Rectal smooth muscle tissue (tissue), 1 donor: Measurements from ENCODE around the gene ACHE.
A peak's percentile ranks its signal among the peaks of the same experiment; 100 is the strongest.

ENCODE experiments used
- H3K27ac ChIP-seq: one replicate; pipeline ENCODE4 v1.7.0; 2013; ENCODE audit warnings: low read depth, low read length, inconsistent platforms
- H3K27me3 ChIP-seq: one replicate; pipeline ENCODE4 v1.7.0; 2013; ENCODE audit warnings: low read length; ENCODE audit not compliant: control insufficient read depth, insufficient read depth
- H3K36me3 ChIP-seq: one replicate; pipeline ENCODE4 v1.7.0; 2013; ENCODE audit warnings: low read length; ENCODE audit not compliant: control insufficient read depth, insufficient read depth
- H3K4me1 ChIP-seq: one replicate; pipeline ENCODE4 v1.7.0; 2013; ENCODE audit warnings: low read length; ENCODE audit not compliant: control insufficient read depth, insufficient read depth
- H3K4me3 ChIP-seq: one replicate; pipeline ENCODE4 v1.7.0; 2013; ENCODE audit warnings: low read length
- H3K9ac ChIP-seq: one replicate; pipeline ENCODE4 v1.7.0; 2013; ENCODE audit warnings: low read length

The ACHE gene

DNA sequence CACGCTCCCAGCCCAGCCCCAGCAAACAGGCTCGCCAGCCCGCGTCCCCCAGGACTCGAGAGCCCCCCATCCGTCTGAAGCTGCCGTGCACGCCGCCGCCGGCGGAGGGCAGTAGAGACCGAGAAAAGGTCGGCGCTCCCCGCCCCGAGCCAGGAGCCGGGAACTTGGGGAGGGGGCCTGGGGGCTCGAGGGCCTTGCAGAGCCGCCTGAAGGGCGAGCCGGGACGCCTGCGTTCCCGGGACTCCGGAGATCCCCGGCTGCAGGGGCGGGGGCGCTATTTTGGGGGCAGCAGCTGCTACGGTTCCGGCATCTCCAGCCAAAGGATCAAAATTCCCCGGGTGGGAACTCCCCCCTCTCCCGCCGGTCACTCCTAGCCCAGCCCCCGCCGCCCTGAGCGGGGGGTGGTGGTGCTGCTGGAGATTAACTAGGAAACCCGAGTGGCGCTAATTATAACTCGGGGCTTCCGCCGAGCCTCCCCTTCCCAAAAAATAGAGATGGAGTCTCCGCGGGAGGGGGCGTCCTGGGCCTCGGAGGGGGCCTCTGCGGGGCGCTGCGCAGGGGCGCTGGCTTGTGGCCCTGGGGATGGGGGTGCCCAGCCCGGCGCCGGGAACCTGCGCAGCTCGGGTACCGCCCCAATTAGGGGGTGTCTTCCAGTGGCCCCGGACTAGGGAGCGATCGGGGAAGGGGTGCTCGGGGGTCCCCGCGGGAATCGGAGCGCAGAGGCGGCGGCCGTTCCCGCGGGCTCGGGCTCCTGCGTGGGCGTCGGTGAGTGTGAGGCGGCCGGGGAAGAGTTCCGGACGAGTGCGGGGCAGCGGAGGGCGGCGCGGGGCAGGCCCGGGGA, 608 bp downstream of the ACHE start:
- peak overlapping the region; percentile 48 for H3K4me3 ChIP-seq
- H3K36me3 ChIP-seq, result no peaks in the 10 kb centered on the region
- no peak overlapping the region for H3K27ac ChIP-seq
- H3K27me3 ChIP-seq, result peaks cover 15% of the 10 kb centered on the region
- H3K4me1 ChIP-seq, result peaks cover 2% of the 10 kb centered on the region
- no peak overlapping the region for H3K9ac ChIP-seq

DNA sequence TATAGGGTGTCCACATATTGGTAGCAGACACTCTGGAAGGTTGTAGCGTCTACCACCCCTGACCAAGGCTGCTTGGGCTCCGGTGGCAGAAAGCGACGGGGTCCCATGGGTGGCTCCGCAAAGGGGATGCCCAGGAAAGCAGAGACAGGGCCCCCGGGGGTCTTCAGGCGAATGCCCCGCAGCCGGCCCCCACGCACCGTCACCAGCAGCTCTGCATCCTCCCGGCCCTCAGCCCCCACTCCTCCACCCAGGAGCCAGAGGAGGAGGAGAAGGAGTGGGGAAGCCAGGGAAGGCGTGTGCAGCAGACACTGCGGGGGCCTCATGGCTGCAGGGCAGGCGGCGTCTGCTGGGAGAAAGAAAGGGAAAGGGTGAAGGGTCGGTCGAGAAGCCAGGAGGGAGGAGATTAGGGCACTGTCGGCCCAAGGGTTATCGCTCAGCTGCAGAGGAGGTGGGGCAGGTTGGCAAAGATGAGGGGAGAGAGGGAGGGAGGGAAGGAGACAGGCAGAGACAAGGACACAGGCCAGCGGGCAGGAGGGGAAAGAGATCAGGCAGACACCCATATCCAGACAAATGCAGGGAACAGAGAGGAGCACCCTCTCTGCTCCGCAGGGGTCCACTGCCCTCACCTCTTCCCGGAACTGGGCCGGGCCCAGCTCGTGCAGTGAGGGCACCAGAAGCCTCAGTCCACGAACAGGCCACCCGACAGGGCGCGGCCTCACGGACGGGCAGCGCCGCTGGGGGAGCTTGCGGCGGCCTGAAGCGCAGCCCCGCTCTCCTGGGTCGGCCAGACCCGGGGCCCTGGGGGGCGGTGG, 1.6 kb downstream of the ACHE start:
- Histone ChIP-seq H3K4me3 (no peak overlapping the region), H3K27ac (no peak overlapping the region), H3K27me3 (peaks cover 12% of the 10 kb centered on the region), H3K4me1 (peaks cover 2% of the 10 kb centered on the region), H3K36me3 (no peaks in the 10 kb centered on the region), H3K9ac (no peak overlapping the region)

DNA sequence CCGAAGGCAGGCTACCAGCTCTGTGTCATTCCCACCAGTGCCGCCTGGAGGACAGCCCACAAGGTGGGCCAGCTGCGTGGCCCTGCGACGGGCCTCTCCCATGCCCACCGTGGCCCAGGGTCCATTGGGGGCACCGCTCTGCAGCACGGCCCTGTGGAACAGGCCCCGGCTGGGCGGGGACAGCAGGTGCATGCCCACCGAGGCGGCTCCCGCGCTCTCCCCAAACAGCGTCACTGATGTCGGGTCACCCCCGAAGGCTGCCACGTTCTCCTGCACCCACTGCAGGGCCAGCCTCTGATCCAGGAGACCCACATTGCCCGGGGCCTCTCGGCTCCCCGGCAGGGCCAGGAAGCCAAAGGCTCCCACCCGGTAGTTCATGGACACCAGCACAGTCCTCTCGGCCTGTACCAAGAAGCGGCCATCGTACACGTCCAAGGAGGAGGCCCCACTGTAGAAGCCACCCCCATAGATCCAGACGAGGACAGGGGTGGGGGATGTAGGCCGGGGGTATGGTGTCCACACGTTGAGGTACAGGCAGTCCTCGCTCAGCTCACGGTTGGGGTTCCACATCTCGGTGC, 2.3 kb downstream of the ACHE start:
- Histone ChIP-seq H3K4me1 (peaks cover 9% of the 10 kb centered on the region), H3K36me3 (peaks cover 3% of the 10 kb centered on the region), H3K27me3 (peaks cover 12% of the 10 kb centered on the region), H3K27ac (no peak overlapping the region), H3K4me3 (no peak overlapping the region), H3K9ac (no peak overlapping the region)

DNA sequence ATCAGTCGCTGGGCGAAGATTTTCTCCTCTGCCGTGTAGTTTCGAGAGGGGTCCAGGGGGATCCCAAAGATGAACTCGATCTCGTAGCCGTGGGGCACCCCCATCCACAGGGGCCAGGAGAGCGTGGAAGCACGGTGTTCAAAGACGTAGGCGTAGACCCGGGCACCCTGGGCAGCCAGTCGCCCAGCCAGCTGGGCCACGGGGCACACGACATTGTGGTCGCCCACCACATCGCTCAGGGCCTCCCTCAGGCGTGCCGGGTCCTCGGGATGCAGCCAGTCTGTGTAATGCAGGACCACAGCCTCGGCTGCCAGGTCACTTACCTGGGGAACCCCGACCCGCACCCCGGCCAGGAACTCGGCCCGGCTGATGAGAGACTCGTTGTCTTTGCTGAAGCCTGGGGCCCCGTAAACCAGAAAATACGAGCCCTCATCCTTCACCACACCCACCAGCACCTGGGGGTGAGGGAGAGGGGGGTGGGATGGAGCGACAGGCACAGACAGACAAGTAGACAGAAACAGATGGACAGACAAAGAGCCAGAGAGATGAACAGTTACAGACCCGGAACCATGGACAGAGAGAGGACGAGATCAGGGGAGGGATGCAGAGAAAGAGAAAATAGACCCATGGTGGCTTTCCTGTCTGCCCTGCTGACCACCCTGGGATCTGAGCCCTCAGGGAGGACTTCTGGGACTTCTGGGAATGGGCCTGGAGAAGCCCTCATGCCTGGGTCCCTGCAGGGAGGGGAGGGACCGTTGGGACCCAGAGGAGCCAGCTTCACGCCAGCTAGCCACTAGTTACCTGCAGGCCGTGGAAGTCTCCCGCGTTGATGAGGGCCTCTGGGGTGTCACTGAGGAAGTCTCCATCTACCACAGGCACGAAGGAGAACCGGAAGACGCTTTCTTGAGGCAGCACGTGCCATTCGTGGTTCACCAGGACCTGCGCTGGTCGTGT, 3.0 kb downstream of the ACHE start:
- Histone ChIP-seq H3K36me3 (peaks cover 7% of the 10 kb centered on the region), H3K27me3 (peaks cover 12% of the 10 kb centered on the region), H3K9ac (no peak overlapping the region), H3K4me1 (peaks cover 10% of the 10 kb centered on the region), H3K27ac (no peak overlapping the region), H3K4me3 (no peak overlapping the region)

DNA sequence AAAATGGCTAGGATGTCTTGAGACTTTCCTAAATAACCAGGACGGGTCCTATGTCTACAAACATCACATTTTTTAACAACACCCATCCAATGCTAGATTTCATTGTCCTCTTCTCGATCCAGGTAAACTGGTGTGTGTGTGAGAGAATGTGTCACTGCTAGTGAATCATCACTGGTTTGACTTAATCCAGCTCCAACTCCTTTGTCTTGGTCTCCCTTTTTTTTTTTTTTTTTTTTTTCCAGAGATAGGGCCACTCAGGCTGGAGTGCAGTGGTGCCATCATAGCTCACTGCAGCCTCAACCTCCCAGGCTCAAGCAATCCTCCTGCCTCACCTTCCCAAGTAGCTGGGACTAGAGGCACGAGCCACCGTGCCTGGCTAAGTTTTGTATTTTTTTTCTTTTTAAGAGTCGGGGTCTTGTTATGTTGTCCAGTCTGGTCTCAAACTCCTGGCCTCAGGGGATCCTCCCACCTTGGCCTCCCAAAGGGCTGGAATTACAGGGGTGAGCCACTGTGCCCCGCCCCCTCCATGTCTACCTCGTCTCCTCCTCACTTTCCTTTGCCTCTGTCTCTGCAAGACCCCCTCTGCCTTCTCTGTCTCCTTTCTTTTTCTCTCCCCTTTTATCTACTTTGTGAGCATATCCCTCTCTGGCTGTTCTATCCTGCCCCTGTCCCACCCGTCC, 4.0 kb downstream of the ACHE start:
- H3K9ac ChIP-seq, result no peak overlapping the region
- H3K4me3 ChIP-seq, result no peak overlapping the region
- peaks cover 12% of the 10 kb centered on the region for H3K27me3 ChIP-seq
- H3K4me1 ChIP-seq, result peaks cover 10% of the 10 kb centered on the region
- H3K27ac ChIP-seq, result no peak overlapping the region
- peaks cover 11% of the 10 kb centered on the region for H3K36me3 ChIP-seq

DNA sequence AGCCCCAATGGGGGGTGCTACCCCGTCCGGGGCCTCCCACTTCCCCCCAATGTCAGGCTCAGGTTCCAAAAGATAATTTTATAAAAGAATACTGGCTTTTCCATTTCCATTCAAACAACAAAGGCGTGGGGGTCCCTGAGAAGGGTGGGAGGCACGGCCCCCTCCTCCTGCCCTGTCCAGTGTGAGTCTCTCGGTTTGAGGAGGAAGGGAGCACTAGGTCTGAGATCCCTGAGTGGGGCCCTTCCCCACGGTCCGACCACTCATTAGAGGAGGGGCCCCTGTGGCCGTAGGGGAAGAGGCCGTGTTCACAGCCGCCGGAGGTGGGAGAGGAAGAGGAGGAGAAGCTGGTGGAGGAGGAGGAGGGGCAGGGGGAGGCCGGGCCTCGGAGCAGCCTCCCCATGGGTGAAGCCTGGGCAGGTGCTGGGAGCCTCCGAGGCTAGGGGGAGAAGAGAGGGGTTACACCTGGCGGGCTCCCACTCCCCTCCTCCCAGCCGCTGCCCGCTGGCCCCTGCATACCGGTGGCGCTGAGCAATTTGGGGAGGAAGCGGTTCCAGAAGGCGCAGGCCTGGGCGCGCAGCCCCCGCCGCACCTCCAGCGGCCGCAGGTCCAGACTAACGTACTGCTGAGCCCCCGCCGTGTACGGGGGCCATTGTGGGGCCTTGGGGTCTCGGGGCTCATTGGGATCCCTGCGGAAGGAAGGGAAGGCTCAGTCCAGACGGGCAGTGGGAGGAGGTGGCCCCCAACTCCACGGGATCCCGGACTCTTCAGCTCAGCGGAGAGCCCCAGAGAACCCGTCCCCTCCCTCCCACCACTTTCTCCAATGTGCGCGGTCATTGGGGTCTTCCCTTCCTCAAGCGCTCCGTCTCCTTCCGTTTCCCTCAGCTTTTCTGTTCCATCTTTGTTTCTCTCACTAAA, 4.8 kb downstream of the ACHE start:
- H3K4me3 ChIP-seq, result peak overlapping the region; percentile 60
- peaks cover 19% of the 10 kb centered on the region for H3K36me3 ChIP-seq
- peaks cover 5% of the 10 kb centered on the region for H3K27me3 ChIP-seq
- H3K9ac ChIP-seq, result no peak overlapping the region
- H3K4me1 ChIP-seq, result peaks cover 10% of the 10 kb centered on the region
- H3K27ac ChIP-seq, result peak overlapping the region; percentile 80

DNA sequence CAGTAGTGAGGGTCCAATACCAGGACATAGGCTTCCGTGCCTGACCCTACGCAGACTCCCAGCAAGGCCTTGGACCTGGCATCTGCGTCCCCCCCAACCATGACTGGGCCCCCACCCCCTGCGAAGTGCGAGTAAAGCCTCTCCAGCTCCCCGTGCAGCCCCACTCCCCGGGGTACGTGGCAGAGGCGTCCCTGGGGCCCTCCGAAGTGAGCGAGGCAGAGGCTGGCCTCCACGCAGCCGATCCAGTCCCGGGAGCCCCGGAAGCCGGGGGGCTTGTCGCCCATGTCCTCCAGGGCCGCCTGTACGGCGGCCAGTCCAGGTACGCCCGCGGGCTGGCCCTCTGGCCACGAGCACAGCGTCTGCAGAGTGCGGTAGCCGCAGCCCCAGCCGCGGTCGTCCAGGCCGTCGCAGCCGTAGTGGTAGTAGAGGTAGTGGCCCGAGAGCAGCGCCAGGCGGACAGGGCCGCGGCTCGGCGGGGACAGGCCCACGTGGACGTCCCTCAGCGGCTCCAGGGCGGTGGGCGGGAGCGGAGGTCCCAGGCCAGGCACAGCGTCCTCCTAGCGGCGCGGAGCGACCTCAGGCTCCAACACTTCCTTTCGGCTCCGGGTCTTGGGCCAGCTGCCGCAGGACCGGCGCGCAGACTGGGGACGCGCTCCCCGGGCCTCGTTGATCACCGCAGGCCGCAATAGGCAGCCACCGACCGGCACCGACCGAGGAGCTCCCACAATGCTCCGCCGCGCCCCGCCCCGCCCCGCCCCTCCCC, 6.5 kb downstream of the ACHE start, which contains the start of gene UFSP1:
UFSP1 (minus strand) TSS at position 728 of the 763 bp plus-strand sequence; CDS start at position 284, 444 bp downstream.
- peaks cover 10% of the 10 kb centered on the region for H3K4me1 ChIP-seq
- peak within 1 kb of the TSS; percentile 79 for H3K4me3 ChIP-seq
- peaks cover 5% of the 10 kb centered on the region for H3K27me3 ChIP-seq
- H3K27ac ChIP-seq, result peak within 1 kb of the TSS; percentile 80
- H3K36me3 ChIP-seq, result peaks cover 33% of the 10 kb centered on the region
- H3K9ac ChIP-seq, result peak within 1 kb of the TSS; percentile 74

DNA sequence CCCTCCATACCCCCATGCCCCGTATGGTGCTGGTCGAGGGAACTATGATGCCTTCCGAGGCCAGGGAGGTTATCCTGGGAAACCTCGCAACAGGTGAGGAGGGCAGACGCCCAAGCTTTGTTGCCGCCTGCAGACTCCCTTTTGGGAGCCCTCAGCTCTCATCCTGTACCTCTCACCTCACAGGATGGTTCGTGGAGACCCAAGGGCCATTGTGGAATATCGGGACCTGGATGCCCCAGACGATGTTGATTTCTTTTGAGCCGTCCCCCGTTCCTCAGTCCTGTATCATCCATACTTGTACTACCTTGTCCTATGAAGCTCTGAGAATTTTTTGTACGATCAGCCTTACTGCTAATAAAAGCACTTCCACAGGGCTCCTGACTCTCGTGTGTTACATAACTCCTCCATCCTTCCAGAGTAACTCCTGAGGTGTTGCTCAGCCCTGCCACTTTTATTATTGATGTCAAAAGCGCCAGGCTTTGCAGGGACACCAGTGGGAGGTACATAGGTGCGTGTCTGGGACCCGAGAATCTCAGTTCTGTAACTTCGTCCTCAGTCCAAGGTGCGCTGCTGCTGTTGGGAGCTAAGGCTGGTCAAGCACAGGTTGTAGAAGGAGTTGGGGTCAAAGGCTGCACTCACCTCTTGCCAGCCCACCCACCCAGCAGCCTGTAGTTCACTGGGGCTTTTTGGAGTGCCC, 7.2 kb downstream of the ACHE start:
- H3K4me3 ChIP-seq, result peak overlapping the region; percentile 79
- peaks cover 10% of the 10 kb centered on the region for H3K4me1 ChIP-seq
- H3K36me3 ChIP-seq, result peaks cover 34% of the 10 kb centered on the region
- H3K9ac ChIP-seq, result peak overlapping the region; percentile 66
- H3K27me3 ChIP-seq, result peaks cover 5% of the 10 kb centered on the region
- peak overlapping the region; percentile 80 for H3K27ac ChIP-seq

DNA sequence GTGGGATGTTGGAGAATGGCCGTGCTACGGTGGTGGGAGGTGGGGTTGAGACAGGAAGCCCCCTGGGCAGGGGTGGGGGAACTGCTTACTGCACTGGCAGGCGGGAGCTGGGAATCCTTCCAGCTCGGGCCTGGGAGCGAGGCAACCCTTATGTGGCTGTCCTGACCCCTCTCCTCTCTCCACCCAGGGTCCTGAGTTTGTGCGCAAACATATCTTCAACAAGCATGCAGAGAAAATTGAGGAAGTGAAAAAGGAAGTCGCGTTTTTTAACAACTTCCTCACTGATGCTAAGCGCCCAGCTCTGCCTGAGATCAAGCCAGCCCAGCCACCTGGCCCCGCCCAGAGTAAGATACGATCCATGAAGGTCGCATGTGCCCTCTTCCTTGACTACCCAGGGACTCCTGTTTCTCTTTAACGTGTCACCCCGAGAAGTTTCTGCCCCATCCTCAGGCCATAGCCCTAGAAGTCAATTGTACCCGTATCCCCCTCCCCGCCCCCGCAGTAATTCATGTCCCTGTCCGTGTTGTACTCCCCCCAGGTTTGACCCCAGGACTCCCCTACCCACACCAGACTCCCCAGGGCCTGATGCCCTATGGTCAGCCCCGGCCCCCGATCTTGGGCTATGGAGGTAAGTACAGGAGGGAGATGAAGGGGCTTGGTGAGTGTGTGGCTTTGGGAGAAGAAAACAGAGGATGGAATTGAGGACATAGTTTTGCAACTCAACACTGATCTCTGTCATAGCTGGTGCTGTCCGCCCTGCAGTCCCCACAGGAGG, 8.0 kb downstream of the ACHE start:
- H3K9ac ChIP-seq, result no peak overlapping the region
- no peak overlapping the region for H3K27ac ChIP-seq
- no peak overlapping the region for H3K4me3 ChIP-seq
- peaks cover 5% of the 10 kb centered on the region for H3K27me3 ChIP-seq
- peaks cover 10% of the 10 kb centered on the region for H3K4me1 ChIP-seq
- H3K36me3 ChIP-seq, result peaks cover 37% of the 10 kb centered on the region
